Measurements from ENCODE around the gene SLC25A10.
A peak's percentile ranks its signal among the peaks of the same experiment; 100 is the strongest.

SLC25A10 gene

DNA sequence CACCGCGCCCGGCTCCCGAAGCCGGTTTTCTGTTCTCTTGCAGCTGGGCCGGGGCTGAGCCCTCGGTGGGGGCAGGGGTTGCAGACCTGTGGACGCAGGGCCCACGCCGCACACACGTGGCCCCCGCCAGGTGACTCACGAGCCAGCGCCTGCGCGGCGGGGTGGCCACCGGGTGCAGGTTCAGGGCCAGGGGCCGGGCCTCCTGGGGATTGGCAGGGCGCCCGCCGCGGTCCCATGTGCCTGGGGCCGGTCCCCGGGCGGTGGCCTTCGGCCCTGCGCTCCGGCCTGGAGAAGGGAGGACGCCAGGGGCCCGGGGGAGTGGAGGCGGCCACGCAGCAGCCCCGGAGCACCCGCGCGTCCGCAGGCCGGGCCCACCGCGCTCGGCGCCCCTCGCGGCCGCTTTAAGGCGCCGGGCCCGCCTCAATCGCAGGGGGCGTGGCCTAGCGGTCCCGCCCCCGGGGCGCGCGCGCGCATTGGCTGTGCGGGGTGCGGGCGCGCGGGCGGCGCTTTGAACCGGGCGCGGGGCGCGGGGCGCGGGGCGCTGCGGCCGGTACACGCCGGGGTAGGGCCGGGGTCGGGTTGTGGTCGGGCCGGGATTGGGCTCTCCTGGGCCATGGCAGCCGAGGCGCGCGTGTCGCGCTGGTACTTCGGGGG, at the start of gene SLC25A10:
Gene SLC25A10, plus strand, starts transcription at position 471 of the 654 bp plus-strand sequence. Its CDS starts 143 bp downstream, at position 614.
- peak; percentile 86 for DNase-seq

- DNase-seq, result no peak
Measured at GRCh38 chr17:81664051-81664470, 48.0 kb upstream of the SLC25A10 start.

- peak; percentile 75 for DNase-seq
Measured at GRCh38 chr17:81665205-81666091, 46.6 kb upstream of the SLC25A10 start.

GRCh38 chr17:81666092-81666341, 46.1 kb upstream of the SLC25A10 start:
- DNase-seq, result peak; percentile 39

DNA sequence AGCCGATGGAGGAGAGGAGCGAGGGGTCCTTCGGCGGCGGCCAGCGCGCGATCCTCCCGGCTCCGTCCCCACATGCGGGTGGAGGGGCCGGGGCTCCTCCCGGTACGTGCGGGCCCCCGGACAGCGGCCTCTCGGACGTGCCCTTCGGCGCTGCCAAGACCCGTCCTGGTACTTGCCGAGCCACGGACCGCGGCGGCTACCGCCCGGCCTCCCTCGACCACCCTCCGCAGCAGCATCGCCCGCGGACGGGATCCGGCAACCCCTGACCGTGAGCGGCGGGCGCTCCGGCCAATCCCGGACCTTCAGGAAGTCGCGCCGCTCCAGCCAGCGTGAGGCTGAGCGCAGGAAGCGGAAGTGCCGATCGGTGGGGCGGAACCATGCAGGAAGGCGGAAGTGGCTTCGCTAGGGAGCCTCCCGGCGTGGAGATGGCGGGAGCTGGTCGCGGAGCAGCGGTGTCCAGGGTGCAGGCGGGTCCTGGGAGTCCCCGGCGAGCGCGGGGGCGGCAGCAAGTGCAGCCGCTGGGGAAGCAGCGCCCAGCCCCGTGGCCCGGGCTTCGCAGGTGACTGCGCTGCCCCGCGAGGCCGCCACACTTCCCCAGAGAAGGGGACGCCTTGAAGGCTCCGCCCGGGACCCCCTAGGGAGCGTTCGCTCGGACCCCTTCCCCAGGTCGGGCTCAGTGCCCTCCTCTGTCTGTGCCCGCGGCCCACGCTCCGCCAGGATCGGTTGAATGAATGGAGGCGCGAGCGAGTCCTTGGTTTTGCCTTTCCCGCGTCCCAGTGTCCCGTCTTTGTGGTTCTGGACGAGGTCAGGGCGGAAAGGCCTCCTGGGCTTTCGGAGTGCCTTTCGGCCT, 45.5 kb upstream of the SLC25A10 start, which contains the start of the genes CCDC137 and OXLD1:
Gene CCDC137, plus strand, starts transcription at position 396 of the 850 bp plus-strand sequence. Its CDS starts 30 bp downstream, at position 426.
Gene OXLD1, minus strand, starts transcription at position 264 of the 850 bp plus-strand sequence. Its CDS starts 28 bp downstream, at position 236.
- DNase-seq, result peak; percentile 94

DNA sequence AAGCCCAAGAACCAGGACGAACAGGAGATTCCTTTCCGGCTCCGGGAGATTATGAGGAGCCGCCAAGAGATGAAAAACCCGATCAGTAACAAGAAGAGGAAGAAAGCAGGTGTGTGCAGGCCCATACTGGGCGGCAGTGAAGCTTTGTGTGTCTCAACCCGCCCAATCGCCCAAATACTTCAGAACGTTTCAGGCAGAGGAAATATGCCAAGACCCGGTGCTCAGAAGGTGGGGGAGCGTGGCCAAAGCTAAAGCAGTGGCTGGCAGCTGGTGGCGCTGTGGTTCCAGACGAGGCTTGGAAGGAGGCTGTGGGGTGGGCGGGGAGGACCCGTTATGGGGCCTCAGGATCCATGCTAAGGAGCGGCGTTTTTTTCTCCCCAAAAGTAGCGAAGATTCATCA, 44.3 kb upstream of the SLC25A10 start:
- no peak for DNase-seq

- no peak for DNase-seq
Measured at GRCh38 chr17:81672504-81672903, 39.6 kb upstream of the SLC25A10 start.

DNA sequence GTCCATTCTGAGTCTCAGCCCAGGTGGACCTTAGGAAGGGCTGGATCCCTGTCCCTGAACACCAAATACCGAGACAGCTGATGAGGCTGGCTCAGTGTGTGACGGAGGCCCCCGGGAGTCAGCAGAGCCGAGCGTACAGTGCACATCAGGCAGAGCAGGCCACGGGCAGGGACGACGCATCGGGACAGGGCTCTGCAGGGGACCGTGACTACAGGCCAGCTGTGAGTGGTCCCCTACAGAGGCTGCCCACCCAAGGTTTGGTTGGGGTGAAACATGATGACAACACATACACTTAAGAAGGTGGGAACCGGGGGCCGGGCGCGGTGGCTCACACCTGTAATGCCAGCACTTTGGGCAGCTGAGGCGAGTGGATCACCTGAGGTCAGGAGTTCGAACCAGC, 39.1 kb upstream of the SLC25A10 start:
- DNase-seq, result no peak

GRCh38 chr17:81673561-81674258, 38.4 kb upstream of the SLC25A10 start:
- DNase-seq, result no peak

DNA sequence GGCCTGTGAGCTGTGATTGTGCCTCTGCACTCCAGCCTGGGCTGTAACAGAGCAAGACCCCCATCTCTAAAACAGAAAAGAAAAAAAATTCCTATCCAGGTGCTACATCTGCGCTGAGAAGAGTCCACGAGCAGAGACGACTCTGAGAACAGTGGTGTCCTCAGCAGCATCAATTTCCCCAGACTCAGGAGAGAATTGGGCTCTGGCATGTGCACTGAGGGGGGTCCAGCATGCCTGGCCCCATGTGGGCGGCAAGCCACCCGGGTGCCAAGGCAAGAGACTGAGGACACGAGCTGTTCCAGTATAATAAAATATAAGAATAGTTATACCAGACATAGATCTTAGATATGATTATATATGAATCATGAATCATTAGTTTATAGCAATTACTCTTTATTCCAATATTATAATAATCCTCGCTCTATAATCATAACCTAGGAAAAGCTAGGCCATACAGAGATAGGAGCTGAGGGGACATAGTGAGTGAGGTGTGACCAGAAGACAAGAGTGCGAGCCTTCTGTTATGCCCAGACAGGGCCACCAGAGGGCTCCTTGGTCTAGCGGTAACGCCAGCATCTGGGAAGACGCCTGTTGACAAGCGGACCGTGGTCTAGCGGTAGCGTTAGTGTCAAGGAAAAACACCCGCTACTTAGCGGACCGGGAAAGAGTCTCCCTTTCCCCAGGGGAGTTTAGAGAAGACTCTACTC, 36.4 kb upstream of the SLC25A10 start:
- peak; percentile 25 for DNase-seq

DNA sequence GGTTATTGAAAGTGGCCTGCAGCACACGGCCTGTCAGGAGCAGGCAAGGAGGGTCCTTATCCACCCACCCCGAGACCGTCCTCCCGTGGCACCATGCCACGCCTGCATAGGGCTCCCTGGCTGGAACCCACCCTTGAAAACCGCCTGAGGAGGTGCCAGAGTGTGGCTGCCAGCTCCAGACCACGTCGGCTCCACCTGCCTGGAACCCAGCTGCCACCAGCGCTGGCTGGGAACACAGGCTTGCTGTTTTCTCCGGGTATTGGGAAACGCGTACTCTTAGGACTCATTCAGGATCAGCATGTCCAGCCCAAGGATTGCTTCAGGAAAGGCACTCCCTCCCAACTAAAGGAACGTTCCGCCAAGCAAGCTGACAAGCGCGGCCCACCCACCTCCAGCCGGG, 35.2 kb upstream of the SLC25A10 start:
- DNase-seq, result no peak

- no peak for DNase-seq
Measured at GRCh38 chr17:81680150-81680549, 31.9 kb upstream of the SLC25A10 start.

- no peak for DNase-seq
Measured at GRCh38 chr17:81681672-81682071, 30.4 kb upstream of the SLC25A10 start.

GRCh38 chr17:81682565-81683207, 29.4 kb upstream of the SLC25A10 start:
- DNase-seq, result no peak

GRCh38 chr17:81683208-81683583, 28.9 kb upstream of the SLC25A10 start:
- no peak for DNase-seq

DNA sequence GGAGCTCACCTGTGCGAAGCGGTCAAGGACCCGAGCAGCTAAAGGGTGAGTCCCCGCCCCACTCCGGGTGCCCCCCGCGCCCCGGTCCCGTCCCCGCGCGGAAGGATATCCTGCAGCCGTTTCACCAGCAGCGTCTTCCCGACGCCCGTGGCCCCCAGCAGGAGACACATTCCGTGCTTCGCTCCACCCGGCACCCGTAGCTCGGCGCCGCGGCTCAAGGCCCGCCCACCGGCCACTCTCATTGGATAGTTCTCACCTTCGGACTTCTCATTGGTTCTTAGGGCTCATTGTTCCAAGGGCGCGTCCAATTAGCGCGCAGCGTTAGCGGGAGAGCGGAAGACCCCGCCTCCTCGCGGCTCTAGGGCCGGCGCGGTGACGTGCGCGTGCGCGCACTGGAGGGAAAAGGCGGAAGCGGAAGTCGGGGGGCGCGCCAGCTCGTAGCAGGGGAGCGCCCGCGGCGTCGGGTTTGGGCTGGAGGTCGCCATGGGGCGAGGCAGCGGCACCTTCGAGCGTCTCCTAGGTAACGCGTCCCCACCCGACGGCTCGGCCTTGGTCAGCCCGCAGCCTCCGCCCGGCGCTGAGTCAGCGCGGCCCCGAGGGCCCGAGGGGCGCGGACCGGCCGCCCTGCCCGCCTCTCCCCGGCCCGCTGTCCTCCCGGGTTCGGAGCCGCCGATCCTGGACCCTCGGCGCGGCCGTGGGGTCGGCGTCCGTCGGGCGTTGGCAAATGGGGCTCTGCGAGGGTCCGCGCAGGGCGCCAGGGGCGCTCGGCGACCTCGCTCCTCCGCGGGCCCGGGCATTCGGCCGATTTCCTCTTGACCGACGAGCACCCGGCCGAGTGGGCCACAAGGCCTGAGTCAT, 28.3 kb upstream of the SLC25A10 start, which contains the start of the genes ARL16 and HGS:
Gene ARL16, minus strand, starts transcription at position 214 of the 858 bp plus-strand sequence. Its CDS starts 44 bp downstream, at position 170.
Gene HGS, plus strand, starts transcription at position 428 of the 858 bp plus-strand sequence. Its CDS starts 56 bp downstream, at position 484.
- peak; percentile 97 for DNase-seq

DNA sequence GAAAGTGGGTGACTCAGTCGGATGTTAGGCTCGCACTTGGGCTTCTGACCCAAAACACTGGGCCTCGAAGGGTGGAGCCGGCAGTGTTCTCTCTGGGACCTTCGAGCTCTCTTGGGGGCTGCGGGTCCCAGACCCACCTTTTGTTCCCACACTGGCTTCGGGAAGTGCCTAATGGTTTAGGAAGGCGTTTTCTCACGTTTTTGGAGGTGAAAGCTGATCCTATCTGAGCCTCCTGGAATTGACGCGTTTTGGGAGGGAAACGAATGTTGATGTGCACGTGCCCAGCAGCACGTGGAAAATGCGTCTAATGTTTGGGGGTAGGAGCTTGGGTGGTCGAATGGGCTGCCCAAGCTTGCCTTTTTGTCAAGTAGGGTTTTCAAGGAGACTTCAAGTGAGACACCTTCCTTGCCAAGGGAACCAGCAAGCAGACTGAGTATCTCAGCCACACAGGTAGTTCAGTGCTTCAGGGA, 27.6 kb upstream of the SLC25A10 start:
- no peak for DNase-seq

GRCh38 chr17:81685108-81685507, 27.0 kb upstream of the SLC25A10 start:
- DNase-seq, result peak; percentile 67

GRCh38 chr17:81686614-81687013, 25.5 kb upstream of the SLC25A10 start:
- no peak for DNase-seq

Measured in activated naive CD4-positive, alpha-beta T cell treated with anti-CD3 and anti-CD28 coated beads, Interleukin-2, amount 50 U/mL, for 16 hours (primary cell).